Measurements from ENCODE around the gene TPP1.

The TPP1 gene

GRCh38 chr11:6626971-6627761 is 7.9 kb upstream of the TPP1 start:
- Mint-ChIP-seq H3K9me3 (no peaks in the 10 kb centered on the region), H3K4me1 (ENCODE audit: low read depth) (peaks cover 10% of the 10 kb centered on the region), H3K4me3 (peak overlapping the region; percentile 48), H3K27ac (peak overlapping the region; percentile 56), H3K36me3 (ENCODE audit: low read depth) (no peaks in the 10 kb centered on the region), H3K27me3 (ENCODE audit: low read depth) (no peaks in the 10 kb centered on the region)

GRCh38 chr11:6625832-6626420 is 6.7 kb upstream of the TPP1 start:
- no peaks in the 10 kb centered on the region for H3K36me3 Mint-ChIP-seq (ENCODE audit: low read depth)
- H3K27ac Mint-ChIP-seq, result no peak overlapping the region
- no peak overlapping the region for H3K4me3 Mint-ChIP-seq
- H3K9me3 Mint-ChIP-seq, result no peaks in the 10 kb centered on the region
- H3K4me1 Mint-ChIP-seq (ENCODE audit: low read depth), result peaks cover 10% of the 10 kb centered on the region
- H3K27me3 Mint-ChIP-seq (ENCODE audit: low read depth), result no peaks in the 10 kb centered on the region

GRCh38 chr11:6625156-6625831 is 6.1 kb upstream of the TPP1 start:
- H3K36me3 Mint-ChIP-seq (ENCODE audit: low read depth), result no peaks in the 10 kb centered on the region
- H3K4me3 Mint-ChIP-seq, result no peak overlapping the region
- no peaks in the 10 kb centered on the region for H3K9me3 Mint-ChIP-seq
- no peak overlapping the region for H3K27ac Mint-ChIP-seq
- no peaks in the 10 kb centered on the region for H3K27me3 Mint-ChIP-seq (ENCODE audit: low read depth)
- H3K4me1 Mint-ChIP-seq (ENCODE audit: low read depth), result peaks cover 10% of the 10 kb centered on the region

DNA sequence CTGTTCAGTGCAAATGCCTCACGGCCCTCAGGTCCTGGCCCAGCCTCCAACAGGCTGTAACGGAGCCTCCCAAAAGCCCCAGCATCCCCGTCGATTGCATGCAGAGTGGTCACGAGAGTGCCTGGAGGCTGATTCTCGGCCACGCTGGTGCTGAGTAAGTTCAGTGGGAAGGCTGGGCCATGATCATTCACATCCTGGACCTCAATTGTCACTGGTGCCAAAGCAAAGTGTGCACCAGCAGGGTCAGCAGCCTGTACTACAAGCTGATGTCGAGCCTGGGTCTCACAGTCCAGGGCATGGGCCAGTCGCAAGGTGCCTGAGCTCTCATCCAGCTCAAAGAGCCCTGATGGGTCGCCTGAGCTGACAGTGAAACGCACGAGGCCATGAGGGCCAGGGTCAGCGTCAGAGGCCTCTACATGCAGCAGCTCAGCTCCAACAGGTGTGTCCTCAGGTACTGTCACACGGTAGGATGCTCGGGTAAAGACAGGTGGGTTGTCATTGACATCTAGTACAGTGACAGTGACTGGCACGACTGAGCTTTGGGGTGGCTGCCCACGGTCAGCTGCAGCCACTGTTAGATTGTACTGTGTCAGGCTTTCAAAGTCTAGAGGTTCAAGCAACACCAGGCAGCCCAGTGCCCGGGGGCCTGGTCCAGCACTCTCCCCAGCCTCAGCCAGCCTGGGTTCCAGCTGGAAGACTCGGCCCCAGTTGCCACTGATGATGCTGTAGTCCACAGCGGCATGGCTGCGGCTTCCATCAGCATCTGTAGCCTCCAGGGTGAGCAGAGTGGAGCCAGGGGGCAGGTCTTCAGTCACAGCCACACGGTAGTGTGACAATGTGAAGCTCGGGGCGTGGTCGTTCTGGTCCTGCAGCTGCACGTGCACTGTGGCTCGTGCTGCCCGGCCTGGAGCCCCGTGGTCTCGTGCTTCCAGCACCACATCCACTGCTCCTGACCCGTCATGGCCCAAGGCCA is 4.5 kb upstream of the TPP1 start:
- Mint-ChIP-seq H3K4me3 (no peak overlapping the region), H3K27me3 (ENCODE audit: low read depth) (no peaks in the 10 kb centered on the region), H3K4me1 (ENCODE audit: low read depth) (peaks cover 10% of the 10 kb centered on the region), H3K9me3 (no peaks in the 10 kb centered on the region), H3K36me3 (ENCODE audit: low read depth) (no peaks in the 10 kb centered on the region), H3K27ac (no peak overlapping the region)

GRCh38 chr11:6622261-6623171 is 3.3 kb upstream of the TPP1 start:
- no peak overlapping the region for H3K4me3 Mint-ChIP-seq
- H3K36me3 Mint-ChIP-seq (ENCODE audit: low read depth), result no peaks in the 10 kb centered on the region
- H3K27me3 Mint-ChIP-seq (ENCODE audit: low read depth), result no peaks in the 10 kb centered on the region
- peaks cover 3% of the 10 kb centered on the region for H3K4me1 Mint-ChIP-seq (ENCODE audit: low read depth)
- H3K27ac Mint-ChIP-seq, result no peak overlapping the region
- no peaks in the 10 kb centered on the region for H3K9me3 Mint-ChIP-seq

DNA sequence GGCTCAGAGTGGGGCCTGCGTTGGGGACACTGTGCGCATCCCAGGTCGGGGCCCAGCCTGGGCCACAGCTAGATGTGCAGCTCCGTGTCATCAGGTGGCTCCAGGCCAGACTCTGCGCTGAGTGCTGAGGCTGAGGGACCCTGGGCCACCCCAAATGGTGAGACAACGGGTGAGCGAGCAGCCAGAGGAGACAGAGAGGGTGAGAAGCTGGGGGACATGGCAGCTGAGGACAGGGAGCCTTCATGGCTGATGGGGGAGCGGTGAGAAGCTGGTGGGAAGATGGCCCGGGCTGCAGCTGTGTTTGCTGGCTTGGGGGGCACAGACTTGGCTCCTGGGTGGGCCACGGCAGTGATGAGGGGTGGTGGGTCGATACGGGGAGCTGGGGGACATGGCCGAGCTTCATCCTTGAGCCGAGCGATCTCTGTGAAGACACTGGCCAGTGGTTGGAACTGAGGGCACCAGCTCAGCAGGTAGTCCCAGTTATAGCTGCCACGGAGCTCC is 2.5 kb upstream of the TPP1 start:
- H3K27me3 Mint-ChIP-seq (ENCODE audit: low read depth), result no peaks in the 10 kb centered on the region
- no peak overlapping the region for H3K4me3 Mint-ChIP-seq
- no peaks in the 10 kb centered on the region for H3K36me3 Mint-ChIP-seq (ENCODE audit: low read depth)
- no peak overlapping the region for H3K27ac Mint-ChIP-seq
- no peaks in the 10 kb centered on the region for H3K4me1 Mint-ChIP-seq (ENCODE audit: low read depth)
- no peaks in the 10 kb centered on the region for H3K9me3 Mint-ChIP-seq

GRCh38 chr11:6620636-6621035 is 1.4 kb upstream of the TPP1 start:
- peaks cover 8% of the 10 kb centered on the region for H3K36me3 Mint-ChIP-seq (ENCODE audit: low read depth)
- no peak overlapping the region for H3K4me3 Mint-ChIP-seq
- no peaks in the 10 kb centered on the region for H3K27me3 Mint-ChIP-seq (ENCODE audit: low read depth)
- H3K27ac Mint-ChIP-seq, result no peak overlapping the region
- no peaks in the 10 kb centered on the region for H3K9me3 Mint-ChIP-seq
- peaks cover 6% of the 10 kb centered on the region for H3K4me1 Mint-ChIP-seq (ENCODE audit: low read depth)

- no peak overlapping the region for H3K27ac Mint-ChIP-seq
- peaks cover 16% of the 10 kb centered on the region for H3K36me3 Mint-ChIP-seq (ENCODE audit: low read depth)
- no peaks in the 10 kb centered on the region for H3K9me3 Mint-ChIP-seq
- H3K27me3 Mint-ChIP-seq (ENCODE audit: low read depth), result no peaks in the 10 kb centered on the region
- no peak overlapping the region for H3K4me3 Mint-ChIP-seq
- H3K4me1 Mint-ChIP-seq (ENCODE audit: low read depth), result peaks cover 6% of the 10 kb centered on the region
These were observed 862 bp downstream of the TPP1 start for GRCh38 chr11:6618117-6619003.

GRCh38 chr11:6617315-6617781 is 1.9 kb downstream of the TPP1 start:
- no peaks in the 10 kb centered on the region for H3K9me3 Mint-ChIP-seq
- H3K27ac Mint-ChIP-seq, result no peak overlapping the region
- H3K4me1 Mint-ChIP-seq (ENCODE audit: low read depth), result peaks cover 6% of the 10 kb centered on the region
- peaks cover 16% of the 10 kb centered on the region for H3K36me3 Mint-ChIP-seq (ENCODE audit: low read depth)
- H3K4me3 Mint-ChIP-seq, result peak overlapping the region; percentile 22
- no peaks in the 10 kb centered on the region for H3K27me3 Mint-ChIP-seq (ENCODE audit: low read depth)

DNA sequence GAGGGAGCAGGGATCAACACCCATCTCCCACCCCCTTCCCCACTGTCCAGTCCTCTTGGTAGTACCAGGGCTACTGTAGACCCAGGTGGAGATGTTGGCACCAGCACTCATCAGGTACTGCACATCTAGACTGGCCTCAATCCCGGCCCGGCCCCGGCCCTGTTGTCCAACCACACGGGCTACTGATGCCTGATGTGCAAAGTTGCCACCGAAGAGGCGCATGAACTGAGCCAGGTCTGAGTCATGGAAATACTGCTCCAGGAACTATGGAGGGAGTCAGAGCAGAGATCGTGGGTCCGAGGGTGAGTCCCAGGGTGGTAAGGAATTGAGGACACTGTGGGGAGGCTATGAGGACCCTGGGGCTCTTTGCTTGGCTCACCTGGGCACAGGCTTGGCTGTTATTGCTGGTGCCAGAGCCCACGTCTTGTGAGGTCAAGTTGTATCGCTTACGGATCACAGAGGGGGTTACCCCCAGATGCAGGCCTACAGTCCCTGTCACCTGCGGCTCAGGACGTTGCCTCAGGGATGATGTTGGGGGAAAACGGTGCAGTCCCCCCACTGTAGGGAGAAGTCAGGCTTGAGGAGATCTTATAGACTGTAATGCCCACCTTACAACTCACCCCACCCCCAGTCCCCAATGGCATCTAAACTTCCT is 2.5 kb downstream of the TPP1 start:
- no peaks in the 10 kb centered on the region for H3K27me3 Mint-ChIP-seq (ENCODE audit: low read depth)
- peaks cover 6% of the 10 kb centered on the region for H3K4me1 Mint-ChIP-seq (ENCODE audit: low read depth)
- peak overlapping the region; percentile 14 for H3K27ac Mint-ChIP-seq
- peaks cover 16% of the 10 kb centered on the region for H3K36me3 Mint-ChIP-seq (ENCODE audit: low read depth)
- peak overlapping the region; percentile 20 for H3K4me3 Mint-ChIP-seq
- H3K9me3 Mint-ChIP-seq, result no peaks in the 10 kb centered on the region

DNA sequence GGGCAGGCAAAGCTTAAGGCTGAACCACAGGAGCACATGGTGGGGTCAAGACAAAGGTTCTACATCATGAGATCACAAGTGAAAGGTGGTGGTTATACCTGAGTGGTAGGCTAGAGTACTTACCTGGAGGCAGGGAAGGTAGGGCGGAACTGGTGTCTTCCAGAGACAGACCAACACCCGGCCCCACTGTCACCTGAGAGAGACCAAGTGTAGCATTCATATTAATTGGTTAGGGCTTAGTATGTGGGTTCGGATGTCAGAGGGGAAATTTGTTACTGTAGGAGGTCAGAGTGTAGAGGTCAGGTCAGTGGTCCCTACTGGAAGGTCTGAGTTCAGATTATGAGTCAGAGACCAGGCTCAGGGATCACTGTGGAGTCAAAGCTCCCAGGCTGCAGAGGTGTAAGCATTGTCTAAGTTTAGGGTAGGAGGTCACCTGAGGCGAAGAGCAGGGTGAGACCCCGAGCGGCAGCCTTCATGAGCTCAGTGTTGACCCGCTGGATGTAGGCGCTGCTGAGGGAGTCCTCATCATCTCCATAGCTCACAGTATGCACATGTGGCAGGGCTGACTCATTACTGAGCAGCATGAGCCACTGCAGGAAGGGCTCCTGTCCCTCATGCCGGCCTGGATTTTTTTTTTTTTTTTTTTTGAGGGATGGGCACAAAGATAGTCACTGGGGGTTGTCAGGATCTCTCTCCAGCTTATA is 3.2 kb downstream of the TPP1 start:
- peaks cover 10% of the 10 kb centered on the region for H3K4me1 Mint-ChIP-seq (ENCODE audit: low read depth)
- no peak overlapping the region for H3K4me3 Mint-ChIP-seq
- peaks cover 20% of the 10 kb centered on the region for H3K36me3 Mint-ChIP-seq (ENCODE audit: low read depth)
- H3K9me3 Mint-ChIP-seq, result no peaks in the 10 kb centered on the region
- no peak overlapping the region for H3K27ac Mint-ChIP-seq
- no peaks in the 10 kb centered on the region for H3K27me3 Mint-ChIP-seq (ENCODE audit: low read depth)

- Mint-ChIP-seq H3K27ac (no peak overlapping the region), H3K4me1 (ENCODE audit: low read depth) (peaks cover 17% of the 10 kb centered on the region), H3K9me3 (no peaks in the 10 kb centered on the region), H3K4me3 (no peak overlapping the region), H3K36me3 (ENCODE audit: low read depth) (peaks cover 28% of the 10 kb centered on the region), H3K27me3 (ENCODE audit: low read depth) (no peaks in the 10 kb centered on the region)
These were observed 4.2 kb downstream of the TPP1 start for GRCh38 chr11:6615046-6615445.

Measured in T-helper 1 cell treated with Interleukin-12 subunit alpha and Interleukin-12 subunit beta and Interleukin-4 antibody, amounts not matched to agents 30 μg/mL and 1 μg/mL, for 36 hours (primary cell).